ENCODE results near the gene RNF2.

RNF2 gene

DNA sequence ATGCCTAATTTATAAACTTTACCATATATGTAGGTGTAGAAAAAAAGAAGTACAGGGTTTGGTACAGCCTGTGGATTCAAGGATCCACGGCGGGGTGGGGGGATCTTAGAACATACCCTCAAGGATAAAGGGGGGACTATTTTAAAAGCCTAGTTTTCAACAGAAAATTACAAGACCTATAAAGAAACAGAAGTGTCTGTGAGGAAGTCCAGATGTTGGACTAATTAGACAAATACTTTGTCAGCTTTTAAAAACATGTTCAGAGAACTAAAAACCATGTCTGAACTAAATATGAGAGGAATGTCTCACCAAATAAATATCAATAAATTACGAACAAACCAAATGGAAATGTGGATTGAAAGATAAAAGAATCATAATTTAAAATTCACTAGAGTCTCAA lies 59.8 kb downstream of the RNF2 start:
- DNase-seq = no peak

GRCh38 chr1:185108321-185108720 lies 63.0 kb downstream of the RNF2 start:
- no peak for DNase-seq

- no peak for DNase-seq
Measured at GRCh38 chr1:185110145-185110544, 64.8 kb downstream of the RNF2 start.

DNA sequence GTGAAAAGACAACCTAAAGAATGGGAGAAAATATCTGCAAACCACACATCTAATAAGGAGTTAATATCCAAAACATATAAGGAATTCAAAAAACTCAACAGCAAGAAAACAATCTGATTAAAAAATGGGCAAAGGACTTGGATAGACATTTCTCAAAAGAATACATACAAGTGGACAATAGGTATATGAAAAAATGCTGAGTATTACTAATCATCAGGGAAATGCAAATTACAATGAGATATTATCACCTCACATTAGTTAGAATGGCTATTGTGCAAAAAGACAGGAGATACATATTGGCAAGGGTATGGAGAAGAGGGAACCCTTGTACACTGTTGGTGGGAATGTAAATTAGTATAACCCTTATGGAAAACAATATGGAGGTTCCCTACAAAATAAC lies 66.5 kb downstream of the RNF2 start:
- no peak for DNase-seq

GRCh38 chr1:185112356-185112755 lies 67.0 kb downstream of the RNF2 start:
- no peak for DNase-seq

DNA sequence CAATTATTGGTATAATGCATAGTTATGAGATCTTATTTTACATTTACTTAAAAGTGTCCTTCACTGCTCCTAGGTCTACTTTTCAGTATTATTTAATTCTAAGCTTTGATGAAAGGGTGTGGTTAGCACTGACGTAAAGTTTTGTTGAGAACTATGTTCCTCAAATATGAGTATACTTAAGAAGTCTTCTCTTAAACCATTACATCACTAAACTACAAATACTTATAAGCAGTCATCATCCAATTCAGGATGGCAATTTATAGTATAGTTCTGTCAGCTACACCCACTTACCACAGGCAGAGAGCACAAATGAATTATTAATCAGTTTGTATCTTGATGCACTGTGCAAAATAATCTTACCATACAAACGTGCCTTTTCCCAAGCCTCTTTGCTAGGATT lies 84.3 kb downstream of the RNF2 start:
- no peak for DNase-seq

DNA sequence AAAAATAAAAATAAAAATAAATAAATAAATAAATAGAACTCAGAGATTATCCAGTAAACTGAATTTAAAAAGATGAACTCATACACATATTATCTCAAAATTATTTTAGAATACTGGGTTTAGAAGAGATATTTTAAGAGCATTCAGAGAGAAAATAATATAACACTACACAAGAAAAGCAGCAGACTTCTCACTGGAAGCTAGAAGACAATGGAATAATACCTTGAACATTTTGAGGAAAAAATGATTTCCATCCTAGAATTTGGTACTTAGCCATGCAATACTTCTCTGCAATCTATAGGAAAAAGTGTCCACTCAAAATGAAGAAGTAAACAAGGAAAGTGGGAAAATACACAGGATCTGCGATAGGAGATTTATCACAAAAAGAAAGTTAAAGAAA lies 87.2 kb downstream of the RNF2 start:
- DNase-seq = no peak

DNA sequence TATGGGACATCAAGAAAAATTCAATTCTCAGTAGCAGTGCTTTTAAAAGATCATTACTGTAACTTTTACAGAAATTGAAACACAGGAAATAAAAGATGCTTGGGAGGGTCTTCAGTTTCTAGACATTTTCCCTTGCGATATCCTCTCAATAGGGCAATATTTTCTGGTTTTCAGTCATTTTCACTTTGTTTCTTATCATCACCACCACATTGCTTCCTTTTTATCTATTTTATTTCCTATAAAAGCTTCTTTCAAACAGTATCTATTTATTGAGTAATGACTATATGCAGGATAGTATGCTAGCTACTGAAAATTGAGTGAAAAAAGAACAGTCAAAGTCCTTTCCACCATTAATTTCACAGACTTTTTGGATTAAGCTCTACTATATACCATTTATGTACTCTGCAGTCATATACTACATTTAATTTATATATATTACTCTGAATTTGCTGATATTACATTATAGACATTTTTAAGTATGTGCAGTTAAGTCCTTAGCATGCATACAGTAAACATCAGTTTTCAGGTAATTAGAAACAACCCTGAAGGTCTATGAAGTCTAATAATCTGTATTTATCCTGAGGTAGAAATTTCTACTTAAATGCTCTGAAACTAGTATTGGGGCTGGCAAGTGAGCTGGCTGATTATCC lies 92.7 kb downstream of the RNF2 start:
- DNase-seq = no peak

DNA sequence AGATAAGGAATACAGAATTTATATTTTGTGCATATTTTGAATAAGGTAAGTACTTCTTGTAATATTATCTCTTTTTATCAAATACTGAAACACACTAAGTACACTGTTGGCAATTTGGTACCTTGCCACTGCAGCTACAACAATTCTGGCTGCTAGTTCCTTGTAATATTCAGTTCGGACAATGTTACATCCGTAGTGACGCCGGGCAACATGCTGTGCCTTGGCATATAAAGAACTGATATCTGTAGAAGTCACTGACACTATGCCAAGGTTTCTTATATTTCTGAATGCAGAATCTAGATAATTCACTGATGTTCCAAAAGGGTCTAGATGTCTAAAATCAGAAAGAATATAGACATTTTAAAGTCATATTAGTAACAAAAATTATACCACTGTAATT lies 93.9 kb downstream of the RNF2 start:
- no peak for DNase-seq

DNA sequence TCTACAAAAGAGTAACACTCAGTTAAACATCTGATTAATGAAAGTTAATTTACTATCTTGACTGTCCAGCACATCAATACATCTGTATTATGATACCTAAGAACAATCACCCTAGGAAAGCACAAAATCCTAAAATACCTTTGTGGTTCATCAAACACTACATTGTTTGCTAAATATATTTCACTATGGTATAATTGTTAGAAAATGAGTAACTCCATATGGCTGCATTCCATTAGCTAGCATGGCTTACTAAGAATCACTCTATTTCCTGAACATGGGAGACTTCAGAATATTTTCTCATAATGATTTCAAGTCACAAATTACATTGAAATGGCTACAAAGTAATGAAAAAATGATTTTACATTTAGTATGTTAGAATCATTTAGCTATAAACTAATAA lies 98.9 kb downstream of the RNF2 start:
- DNase-seq = no peak

- no peak for DNase-seq
Measured at GRCh38 chr1:185151215-185151614, 105.9 kb downstream of the RNF2 start.

Data from activated CD4-positive, alpha-beta T cell treated with anti-CD3 and anti-CD28 coated beads for 48 hours (primary cell).